ENCODE measurements around the gene SLX9.
A peak's percentile ranks its signal among the peaks of the same experiment; 100 is the strongest.
"Not testable (repeated sequence)": the region's sequence is repeated elsewhere in the genome, so short reads cannot be mapped to it uniquely, and the experiment has no call there.

Gene SLX9

DNA sequence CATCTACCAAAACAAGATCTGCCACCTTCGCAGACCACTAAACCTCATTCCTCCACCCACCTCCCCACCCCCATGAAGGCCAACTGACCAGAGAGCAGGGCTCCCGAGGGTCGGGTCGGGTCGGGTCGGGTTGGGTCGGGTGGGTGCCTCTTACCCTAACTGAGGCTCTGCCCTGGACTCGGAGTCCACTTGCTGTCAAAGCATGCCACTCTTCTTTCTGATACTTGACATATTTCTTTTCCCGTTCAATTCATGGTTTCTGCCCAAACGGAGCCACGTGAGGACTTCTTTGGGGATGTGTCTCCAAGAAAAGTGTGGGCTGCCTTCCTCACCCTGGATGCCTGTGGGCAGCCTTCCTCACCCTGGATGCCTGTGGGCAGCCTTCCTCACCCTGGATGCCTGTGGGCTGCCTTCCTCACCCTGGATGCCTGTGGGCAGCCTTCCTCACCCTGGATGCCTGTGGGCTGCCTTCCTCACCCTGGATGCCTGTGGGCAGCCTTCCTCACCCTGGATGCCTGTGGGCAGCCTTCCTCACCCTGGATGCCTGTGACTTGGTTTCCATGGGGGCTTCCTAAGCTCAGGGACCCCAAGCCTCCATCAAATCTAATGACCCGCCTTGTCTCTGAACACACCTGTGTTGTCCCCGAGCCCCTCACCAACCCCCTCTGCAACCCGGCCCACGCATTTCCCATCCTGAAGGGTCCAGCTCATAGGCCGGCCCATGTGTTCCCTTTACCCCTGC is 11.2 kb upstream of the SLX9 start:
- Histone ChIP-seq H3K4me2 (ENCODE audit: low read length) (peak overlapping the region; percentile 78), H3K4me1 (ENCODE audit: control insufficient read depth, insufficient read depth, low read length) (peaks cover 79% of the 10 kb centered on the region), H3K9ac (ENCODE audit: low read depth, low read length) (peak overlapping the region; percentile 81), H3K4me3 (ENCODE audit: low read length) (peak overlapping the region; percentile 57)
- H3K9me3 ChIP-seq (replicated peaks; ENCODE audit: low read length); H3K27me3 ChIP-seq (ENCODE audit: control insufficient read depth, insufficient read depth, low read length); H3K36me3 ChIP-seq (ENCODE audit: insufficient read depth, low read length): not testable (repeated sequence)

DNA sequence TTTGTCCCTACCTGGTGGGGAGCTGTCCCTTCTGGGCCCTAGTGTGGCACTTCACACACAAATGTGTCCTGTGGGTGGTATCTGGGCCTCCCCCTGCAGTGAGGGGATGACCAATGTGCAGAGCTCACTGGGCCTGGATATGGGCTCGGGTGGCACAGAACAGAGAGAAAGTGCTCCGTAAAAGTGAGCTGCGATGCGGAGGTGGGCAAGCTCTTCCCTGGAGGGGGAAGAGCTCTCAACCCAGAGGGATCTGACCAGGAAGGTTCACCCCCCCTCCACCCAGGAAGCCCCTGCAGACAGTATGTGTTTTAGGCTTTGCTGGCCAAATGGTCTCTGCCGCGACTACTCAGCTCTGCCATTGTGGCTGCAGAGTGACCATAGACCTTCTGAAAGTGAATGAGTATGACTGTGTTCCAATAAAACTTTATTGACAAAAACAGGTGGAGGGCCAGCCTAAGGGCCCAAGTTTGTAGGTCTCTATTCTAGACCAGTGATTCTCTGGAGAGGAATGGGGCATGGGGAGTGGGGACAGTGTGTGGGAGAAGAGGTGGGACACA is 10.5 kb upstream of the SLX9 start:
- H3K4me3 ChIP-seq (ENCODE audit: low read length), result no peak overlapping the region
- no peaks in the 10 kb centered on the region for H3K9me3 ChIP-seq (replicated peaks; ENCODE audit: low read length)
- H3K4me2 ChIP-seq (ENCODE audit: low read length), result peak overlapping the region; percentile 48
- H3K36me3 ChIP-seq (ENCODE audit: insufficient read depth, low read length), result no peaks in the 10 kb centered on the region
- peak overlapping the region; percentile 68 for H3K9ac ChIP-seq (ENCODE audit: low read depth, low read length)
- peaks cover 12% of the 10 kb centered on the region for H3K27me3 ChIP-seq (ENCODE audit: control insufficient read depth, insufficient read depth, low read length)
- peaks cover 79% of the 10 kb centered on the region for H3K4me1 ChIP-seq (ENCODE audit: control insufficient read depth, insufficient read depth, low read length)

DNA sequence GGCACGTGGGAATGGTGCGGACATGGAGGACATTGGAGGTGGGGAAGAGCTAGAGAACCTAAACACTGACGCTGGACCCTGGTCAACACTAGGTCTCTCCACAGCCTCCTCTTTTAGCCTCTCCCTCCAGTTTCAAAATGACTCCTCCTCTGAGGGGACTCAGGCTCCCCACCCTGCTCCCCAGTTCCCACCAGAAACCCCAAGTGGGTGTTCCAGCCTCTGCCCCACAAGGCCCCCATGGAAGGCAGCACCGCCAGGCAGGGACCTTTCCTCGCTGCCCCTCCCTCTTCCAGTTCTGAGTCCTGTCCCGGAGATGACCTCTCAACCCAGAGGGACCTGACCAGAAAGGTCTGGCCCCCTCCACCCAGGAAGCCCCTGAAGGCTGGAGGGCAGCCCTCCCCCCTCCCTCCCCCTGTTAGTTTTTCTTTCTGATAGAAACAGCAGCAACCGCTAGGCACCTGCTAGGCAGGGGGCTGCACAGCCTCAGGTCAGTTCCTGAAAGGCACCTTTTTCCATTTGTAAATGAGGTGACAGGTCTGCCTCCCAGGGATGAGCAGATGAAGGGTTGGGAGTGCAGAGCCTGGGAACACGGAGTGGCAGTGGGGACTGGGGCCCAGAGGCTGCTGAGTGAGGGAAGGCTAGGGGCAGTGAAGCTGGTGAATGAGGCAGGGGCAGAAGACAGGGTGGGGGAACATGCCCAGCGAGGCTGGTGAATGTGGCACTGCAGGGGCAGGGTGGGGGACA is 9.9 kb upstream of the SLX9 start:
- H3K27me3 ChIP-seq (ENCODE audit: control insufficient read depth, insufficient read depth, low read length), result peaks cover 15% of the 10 kb centered on the region
- peaks cover 74% of the 10 kb centered on the region for H3K4me1 ChIP-seq (ENCODE audit: control insufficient read depth, insufficient read depth, low read length)
- H3K36me3 ChIP-seq (ENCODE audit: insufficient read depth, low read length), result no peaks in the 10 kb centered on the region
- no peak overlapping the region for H3K4me2 ChIP-seq (ENCODE audit: low read length)
- H3K9me3 ChIP-seq (replicated peaks; ENCODE audit: low read length), result no peaks in the 10 kb centered on the region
- peak overlapping the region; percentile 1 for H3K9ac ChIP-seq (ENCODE audit: low read depth, low read length)
- H3K4me3 ChIP-seq (ENCODE audit: low read length), result no peak overlapping the region

DNA sequence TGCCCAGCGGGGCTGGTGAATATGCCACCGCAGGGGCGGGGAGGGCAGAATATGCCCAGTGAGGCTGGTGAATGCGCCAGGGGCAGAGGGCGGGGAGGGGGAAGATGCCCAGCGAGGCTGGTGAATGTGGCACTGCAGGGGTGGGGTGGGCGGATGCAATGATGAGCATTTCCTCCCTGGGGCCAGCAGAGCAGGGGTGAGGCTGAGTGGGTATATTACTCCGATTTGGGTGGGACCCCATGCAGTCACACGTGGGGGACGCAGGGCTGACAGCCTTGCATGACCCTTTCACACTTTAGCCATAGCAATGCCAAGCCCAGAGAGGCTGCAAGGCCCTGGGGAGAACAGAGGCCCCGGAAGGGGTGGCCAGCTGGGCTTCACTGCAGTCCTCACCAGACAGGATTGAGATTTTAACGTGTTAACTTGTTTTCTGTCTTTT is 9.3 kb upstream of the SLX9 start:
- Histone ChIP-seq H3K4me3 (ENCODE audit: low read length) (no peak overlapping the region), H3K9ac (ENCODE audit: low read depth, low read length) (peak overlapping the region; percentile 83), H3K27me3 (ENCODE audit: control insufficient read depth, insufficient read depth, low read length) (peaks cover 15% of the 10 kb centered on the region), H3K4me1 (ENCODE audit: control insufficient read depth, insufficient read depth, low read length) (peaks cover 68% of the 10 kb centered on the region), H3K9me3 (replicated peaks; ENCODE audit: low read length) (no peaks in the 10 kb centered on the region), H3K4me2 (ENCODE audit: low read length) (peak overlapping the region; percentile 87), H3K36me3 (ENCODE audit: insufficient read depth, low read length) (no peaks in the 10 kb centered on the region)

DNA sequence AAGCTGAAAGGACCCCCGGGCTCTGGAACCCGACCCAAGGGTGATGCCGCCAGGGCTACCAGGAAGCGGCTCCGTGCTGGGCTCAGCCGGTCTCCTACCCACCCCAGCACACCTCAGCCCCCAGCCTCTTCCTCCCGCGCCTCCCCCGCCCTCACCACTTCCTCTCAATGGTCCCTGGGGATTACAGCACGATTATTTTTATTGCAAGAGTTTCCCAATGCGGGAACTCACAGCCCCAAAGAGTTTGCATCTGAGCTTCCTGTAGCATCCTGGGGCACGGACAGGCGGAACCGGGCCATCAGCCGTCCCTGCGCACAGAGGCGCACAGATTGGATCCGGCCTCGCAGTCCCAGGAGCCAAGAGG is 8.7 kb upstream of the SLX9 start:
- peaks cover 15% of the 10 kb centered on the region for H3K27me3 ChIP-seq (ENCODE audit: control insufficient read depth, insufficient read depth, low read length)
- H3K9ac ChIP-seq (ENCODE audit: low read depth, low read length), result peak overlapping the region; percentile 83
- peak overlapping the region; percentile 66 for H3K4me3 ChIP-seq (ENCODE audit: low read length)
- H3K4me1 ChIP-seq (ENCODE audit: control insufficient read depth, insufficient read depth, low read length), result peaks cover 65% of the 10 kb centered on the region
- peak overlapping the region; percentile 87 for H3K4me2 ChIP-seq (ENCODE audit: low read length)
- no peaks in the 10 kb centered on the region for H3K9me3 ChIP-seq (replicated peaks; ENCODE audit: low read length)
- no peaks in the 10 kb centered on the region for H3K36me3 ChIP-seq (ENCODE audit: insufficient read depth, low read length)

DNA sequence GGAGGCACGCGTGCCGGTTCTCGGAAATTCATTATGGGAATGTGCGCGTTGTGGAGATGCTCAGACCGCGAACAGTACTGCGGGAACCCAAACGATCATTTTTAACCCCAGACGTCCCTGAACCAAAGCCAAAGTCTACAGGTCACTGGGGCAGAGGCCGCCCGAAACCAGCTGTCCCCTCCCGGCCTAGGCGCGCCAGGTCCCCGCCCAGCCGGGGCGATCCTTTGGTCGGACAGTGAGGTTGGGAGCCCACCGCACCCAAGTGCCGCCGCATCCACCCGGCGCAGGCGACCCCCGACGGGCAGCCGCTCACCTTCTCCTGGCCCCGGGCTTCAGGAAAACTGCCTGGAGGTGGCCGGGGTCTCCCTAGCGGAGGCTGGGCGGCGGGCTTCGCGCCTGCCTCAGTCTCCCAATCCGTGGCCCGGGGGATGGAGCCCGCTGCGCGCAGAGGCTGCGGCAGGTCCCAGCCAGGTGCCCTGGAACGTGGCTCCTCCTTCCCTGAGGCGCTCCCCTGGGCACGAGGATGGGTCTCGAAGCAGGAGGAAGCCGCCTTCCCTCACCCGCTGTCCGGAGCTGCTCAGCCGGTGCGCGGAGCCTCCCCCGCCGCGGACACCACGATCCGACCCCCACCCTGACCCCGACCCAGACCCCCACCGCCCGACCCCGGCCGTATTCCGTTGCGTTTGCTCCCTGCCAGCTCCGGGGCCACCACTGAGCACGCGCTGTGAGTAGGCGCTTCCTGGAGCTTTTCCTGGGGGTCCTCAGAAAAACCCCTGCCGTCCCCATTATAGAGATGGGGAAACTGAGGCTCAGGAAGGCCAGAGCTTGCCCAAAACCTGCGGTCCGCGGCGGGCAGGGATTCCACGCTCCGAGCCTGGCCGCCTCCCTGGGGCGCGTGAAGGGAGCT is 8.1 kb upstream of the SLX9 start:
- peak overlapping the region; percentile 83 for H3K9ac ChIP-seq (ENCODE audit: low read depth, low read length)
- no peaks in the 10 kb centered on the region for H3K9me3 ChIP-seq (replicated peaks; ENCODE audit: low read length)
- H3K36me3 ChIP-seq (ENCODE audit: insufficient read depth, low read length), result no peaks in the 10 kb centered on the region
- peak overlapping the region; percentile 66 for H3K4me3 ChIP-seq (ENCODE audit: low read length)
- peaks cover 15% of the 10 kb centered on the region for H3K27me3 ChIP-seq (ENCODE audit: control insufficient read depth, insufficient read depth, low read length)
- H3K4me1 ChIP-seq (ENCODE audit: control insufficient read depth, insufficient read depth, low read length), result peaks cover 59% of the 10 kb centered on the region
- peak overlapping the region; percentile 87 for H3K4me2 ChIP-seq (ENCODE audit: low read length)

DNA sequence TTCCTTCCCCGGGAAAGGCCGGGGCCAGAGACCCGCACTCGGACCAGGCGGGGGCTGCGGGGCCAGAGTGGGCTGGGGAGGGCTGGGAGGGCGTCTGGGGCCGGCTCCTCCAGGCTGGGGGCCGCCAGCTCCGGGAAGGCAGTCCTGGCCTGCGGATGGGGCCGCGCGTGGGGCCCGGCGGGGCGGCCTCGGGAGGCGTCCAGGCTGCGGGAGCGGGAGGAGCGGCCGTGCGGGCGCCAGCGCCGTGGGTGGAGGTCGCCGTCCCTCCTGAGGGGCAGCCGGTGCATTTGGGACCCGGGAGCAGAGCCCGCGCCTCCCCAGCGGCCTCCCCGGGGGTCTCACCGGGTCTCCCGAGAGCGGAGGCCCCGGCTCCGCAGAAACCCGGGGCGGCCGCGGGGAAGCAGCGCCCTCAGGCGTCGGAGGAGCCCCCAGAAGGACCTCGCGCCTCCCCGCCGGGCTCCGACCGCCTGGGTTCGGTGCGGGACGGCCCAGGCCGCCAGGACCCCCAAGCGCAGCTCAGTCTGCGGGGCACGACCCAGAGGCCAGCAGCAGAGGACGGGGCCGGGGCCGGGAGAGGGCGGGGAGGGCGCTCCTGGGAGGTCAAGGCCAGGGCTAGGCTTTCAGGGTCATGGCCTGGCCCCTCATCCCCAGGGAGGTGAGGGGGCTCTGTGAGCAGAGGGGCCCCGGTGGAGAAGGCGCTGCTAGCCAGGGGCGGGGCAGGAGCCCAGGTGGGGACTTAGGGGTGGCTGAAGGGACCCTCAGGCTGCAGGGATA is 7.2 kb upstream of the SLX9 start:
- no peaks in the 10 kb centered on the region for H3K36me3 ChIP-seq (ENCODE audit: insufficient read depth, low read length)
- peaks cover 50% of the 10 kb centered on the region for H3K4me1 ChIP-seq (ENCODE audit: control insufficient read depth, insufficient read depth, low read length)
- peak overlapping the region; percentile 87 for H3K4me2 ChIP-seq (ENCODE audit: low read length)
- H3K27me3 ChIP-seq (ENCODE audit: control insufficient read depth, insufficient read depth, low read length), result peaks cover 15% of the 10 kb centered on the region
- peak overlapping the region; percentile 83 for H3K9ac ChIP-seq (ENCODE audit: low read depth, low read length)
- peak overlapping the region; percentile 66 for H3K4me3 ChIP-seq (ENCODE audit: low read length)
- H3K9me3 ChIP-seq (replicated peaks; ENCODE audit: low read length), result no peaks in the 10 kb centered on the region

DNA sequence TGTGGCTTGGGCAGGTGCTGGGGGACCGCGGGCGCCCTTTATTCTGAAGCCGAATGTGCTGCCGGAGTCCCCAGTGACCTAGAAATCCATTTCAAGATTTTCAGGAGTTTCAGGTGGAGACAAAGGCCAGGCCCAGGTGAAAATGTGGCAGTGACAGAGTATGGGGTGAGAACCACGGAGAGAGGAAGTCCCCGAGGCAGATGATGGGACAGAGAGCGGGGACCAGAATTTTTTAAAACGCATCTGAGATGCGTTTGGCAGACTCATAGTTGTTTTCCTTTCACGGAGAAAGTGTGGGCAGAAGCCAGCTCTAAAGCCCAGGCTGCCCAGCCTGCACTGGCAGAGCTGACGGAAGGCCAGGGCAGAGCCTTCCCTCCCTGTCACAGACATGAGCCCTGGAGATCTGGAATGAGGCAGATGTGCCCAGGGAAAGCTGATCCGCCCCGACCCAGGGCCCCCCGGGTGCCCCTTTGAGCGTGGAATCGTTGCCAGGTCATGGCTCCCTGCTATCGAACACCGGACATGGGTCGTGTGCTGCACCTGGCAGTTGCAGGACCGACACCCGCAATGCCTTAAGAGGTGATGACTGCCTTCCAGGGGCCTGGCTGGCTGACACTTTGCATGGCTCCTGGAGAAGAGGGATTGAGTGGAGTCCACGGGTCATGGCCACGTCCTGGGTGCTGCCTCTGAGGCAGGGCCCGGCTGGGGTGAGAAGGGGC is 6.5 kb upstream of the SLX9 start:
- Histone ChIP-seq H3K4me2 (ENCODE audit: low read length) (peak overlapping the region; percentile 87), H3K36me3 (ENCODE audit: insufficient read depth, low read length) (no peaks in the 10 kb centered on the region), H3K4me3 (ENCODE audit: low read length) (peak overlapping the region; percentile 66), H3K9ac (ENCODE audit: low read depth, low read length) (peak overlapping the region; percentile 83), H3K9me3 (replicated peaks; ENCODE audit: low read length) (no peaks in the 10 kb centered on the region), H3K4me1 (ENCODE audit: control insufficient read depth, insufficient read depth, low read length) (peaks cover 43% of the 10 kb centered on the region), H3K27me3 (ENCODE audit: control insufficient read depth, insufficient read depth, low read length) (peaks cover 15% of the 10 kb centered on the region)

DNA sequence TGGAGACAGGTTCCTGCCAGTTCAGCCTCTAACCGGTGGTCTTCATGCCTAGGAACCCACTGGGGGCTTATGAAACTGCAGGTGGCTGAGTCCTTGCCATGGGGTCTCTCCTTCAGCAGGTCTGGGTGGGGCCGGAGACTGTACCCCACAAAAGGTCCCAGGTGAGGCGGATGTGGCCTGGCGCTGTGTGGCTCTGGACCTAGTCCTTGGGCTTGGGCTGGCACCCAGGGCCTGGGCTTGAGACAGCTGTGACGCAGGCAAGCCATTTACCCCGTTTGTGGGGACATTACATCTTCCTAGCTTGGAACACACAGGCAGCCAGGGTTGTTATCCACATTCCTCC is 5.9 kb upstream of the SLX9 start:
- H3K36me3 ChIP-seq (ENCODE audit: insufficient read depth, low read length), result no peaks in the 10 kb centered on the region
- no peak overlapping the region for H3K9ac ChIP-seq (ENCODE audit: low read depth, low read length)
- H3K9me3 ChIP-seq (replicated peaks; ENCODE audit: low read length), result no peaks in the 10 kb centered on the region
- peak overlapping the region; percentile 87 for H3K4me2 ChIP-seq (ENCODE audit: low read length)
- no peak overlapping the region for H3K4me3 ChIP-seq (ENCODE audit: low read length)
- peaks cover 15% of the 10 kb centered on the region for H3K27me3 ChIP-seq (ENCODE audit: control insufficient read depth, insufficient read depth, low read length)
- H3K4me1 ChIP-seq (ENCODE audit: control insufficient read depth, insufficient read depth, low read length), result peaks cover 40% of the 10 kb centered on the region

DNA sequence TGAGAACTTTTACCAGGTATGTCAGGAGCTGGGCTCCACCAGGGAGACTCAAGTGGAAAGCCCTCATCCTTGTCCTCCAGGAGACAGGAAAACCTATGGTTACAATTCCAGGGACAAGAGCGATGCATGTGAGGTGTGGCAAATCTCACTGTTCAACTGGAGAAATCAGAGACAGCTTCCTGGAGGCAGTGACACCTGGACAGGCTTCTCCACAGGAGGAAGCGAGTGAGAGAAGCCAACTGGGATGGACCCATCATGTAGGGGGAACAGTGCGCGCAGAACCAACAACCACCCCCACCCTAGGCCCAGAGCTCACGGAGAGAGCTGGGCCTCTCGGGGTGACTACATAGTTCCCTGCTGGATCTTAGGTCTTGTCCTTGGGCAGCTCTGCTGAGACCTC is 5.6 kb upstream of the SLX9 start:
- Histone ChIP-seq H3K9ac (ENCODE audit: low read depth, low read length) (no peak overlapping the region), H3K4me1 (ENCODE audit: control insufficient read depth, insufficient read depth, low read length) (peaks cover 40% of the 10 kb centered on the region), H3K9me3 (replicated peaks; ENCODE audit: low read length) (no peaks in the 10 kb centered on the region), H3K4me3 (ENCODE audit: low read length) (no peak overlapping the region), H3K27me3 (ENCODE audit: control insufficient read depth, insufficient read depth, low read length) (peaks cover 15% of the 10 kb centered on the region), H3K36me3 (ENCODE audit: insufficient read depth, low read length) (no peaks in the 10 kb centered on the region), H3K4me2 (ENCODE audit: low read length) (no peak overlapping the region)
